Heart left ventricle (tissue), 16 donors: ENCODE data around the gene IL1RAPL1. TPM values are rescaled to one million over a fixed set of nuclear protein-coding genes. Genes with fewer than 3 reads are reported as not detected.

Source experiments
- ATAC-seq, 4 donors: fragments of 200-7000 bp; cut with Tn5 transposase; one replicate each; pipeline ENCODE4 v1.9.1; 2020 to 2022; ENCODE audit warnings: moderate library complexity in 4 of 4, mild to moderate bottlenecking in 3 of 4, moderate number of reproducible peaks in 1 of 4
- DNase-seq, 5 donors: peaks; one replicate each; pipeline ENCODE4 v3.0.0-alpha.2; 2020
- H3K27ac ChIP-seq, 12 donors: fragments of 200-600 bp; sonication (generic) in 4 of 12; one replicate each; pipeline versions ENCODE4 v1.5.0 to v1.8.0; 2016 to 2022; ENCODE audit warnings: mild to moderate bottlenecking in 2 of 12
- H3K27me3 ChIP-seq, 9 donors: fragments of 200-600 bp; sonication (generic) in 2 of 9; one replicate each; pipeline versions ENCODE4 v1.5.1 to v1.8.0; 2016 to 2022; ENCODE audit warnings: mild to moderate bottlenecking in 3 of 9
- H3K36me3 ChIP-seq, 9 donors: fragments of 200-600 bp; sonication (generic) in 2 of 9; one replicate each; pipeline versions ENCODE4 v1.5.0 to v1.8.0; 2018 to 2022; ENCODE audit warnings: mild to moderate bottlenecking in 2 of 9
- H3K4me1 ChIP-seq, 12 donors: fragments of 200-600 bp; sonication (generic) in 4 of 12; one replicate each; pipeline versions ENCODE4 v1.5.0 to v1.8.0; 2016 to 2022; ENCODE audit warnings: mild to moderate bottlenecking in 3 of 12
- H3K4me3 ChIP-seq, 12 donors: fragments of 200-600 bp; sonication (generic) in 4 of 12; one replicate each; pipeline versions ENCODE4 v1.5.0 to v1.8.0; 2017 to 2022; ENCODE audit warnings: mild to moderate bottlenecking in 9 of 12, moderate library complexity in 4 of 12
- H3K9me3 ChIP-seq, 12 donors: fragments of 200-600 bp; sonication (generic) in 4 of 12; one replicate each; pipeline versions ENCODE4 v1.5.0 to v1.8.0; 2016 to 2022; ENCODE audit warnings: mild to moderate bottlenecking in 1 of 12
- POLR2A ChIP-seq, 2 donors: fragments of 450-650 bp; IDR thresholded peaks; one replicate each; pipeline ENCODE4 v1.6.1; 2017; ENCODE audit warnings: antibody characterized with exemption in 2 of 2, mild to moderate bottlenecking in 2 of 2, moderate library complexity in 2 of 2
- WGBS, 4 donors: extraction: QIAGEN DNeasy Blood & Tissue Kit in 2 of 4; methylation state at CpG; one replicate each; pipeline versions ENCODE4 v1.1.5 to v1.1.7; 2013 to 2018; 5-methylcytosine and 5-hydroxymethylcytosine counted together
- intact Hi-C, 10 donors: fragments of 100-400 bp; cut with DNase I; formaldehyde crosslinking; loops; one replicate each; pipeline versions ENCODE4 v1.11.1 to v1.14.2; 2022
- polyA plus RNA-seq, 2 donors: library from polyadenylated mRNA; stranded (reverse); fragments of 200-250 nt; gene quantifications; one replicate each; pipeline ENCODE4 v1.2.3, GENCODE V29; 2013
- total RNA-seq, 9 donors: library from RNA; depleted of rRNA in 2 of 9; stranded (reverse); fragments of >200 nt in 2 of 9; fragmentation: NEBNext Ultra II Directional in 3 of 9; extraction: Animal tissue kit (Norgen Biotek cat#: 25700) in 3 of 9; gene quantifications; one replicate each; pipeline versions ENCODE4 v1.1.0 to v1.2.4, GENCODE V29; 2016 to 2023
- TF ChIP-seq, protein P1 (sequence below), 12 donors: fragments of 200-600 bp; sonication (generic) in 4 of 12; IDR thresholded peaks; one replicate each; pipeline versions ENCODE4 v1.5.0 to v1.8.0; 2018 to 2022; ENCODE audit warnings: antibody characterized with exemption in 12 of 12, mild to moderate bottlenecking in 5 of 12
- donor health status: ischemic (EF 13 %, LVEDD 7.1; RV severe dilation, severe dysfunction).
- donor health status: healthy with polysubstance abuse.
- donor health status: DM: no; HTN: yes; CAD: no.
- donor health status: DM: no; HTN: no; CAD: no.
- donor health status: ischemic (EF 25% LVEDD 6.9; RV normal size, moderate dysfunction).
- donor health status: ischemic (EF 25% LVEDD 5.7; RV mildly dilated, moderate dysfunction).
- donor health status: healthy.
- donor health status: DM: yes; HTN: yes; CAD: no.
- donor health status: ischemic (EF 35%, LVEDD 5.7; RV mildly dilated, moderate dysfunction).
- donor health status: nonischemic (EF 11% LVEDD 7.7; RV severe dilation, severe dysfunction).
- donor health status: DM: yes; HTN: yes; CAD: no.
- donor health status: PGD.
- donor health status: ischemic (EF 29% LVEDD 5.4; RV normal size, mild dysfunction).
- donor health status: nonischemic (EF 23%, LVEDD 6.1; RV moderate dilation, normal function).

Gene IL1RAPL1
- total and polyA plus RNA-seq, 11 donors = 0.42 to 4.7 (median 2.3) TPM

- intact Hi-C loops = no loop called here
- TF ChIP-seq POLR2A (IDR thresholded peaks at IDR 0.05) = no peak
- TF ChIP-seq, protein P1, sequence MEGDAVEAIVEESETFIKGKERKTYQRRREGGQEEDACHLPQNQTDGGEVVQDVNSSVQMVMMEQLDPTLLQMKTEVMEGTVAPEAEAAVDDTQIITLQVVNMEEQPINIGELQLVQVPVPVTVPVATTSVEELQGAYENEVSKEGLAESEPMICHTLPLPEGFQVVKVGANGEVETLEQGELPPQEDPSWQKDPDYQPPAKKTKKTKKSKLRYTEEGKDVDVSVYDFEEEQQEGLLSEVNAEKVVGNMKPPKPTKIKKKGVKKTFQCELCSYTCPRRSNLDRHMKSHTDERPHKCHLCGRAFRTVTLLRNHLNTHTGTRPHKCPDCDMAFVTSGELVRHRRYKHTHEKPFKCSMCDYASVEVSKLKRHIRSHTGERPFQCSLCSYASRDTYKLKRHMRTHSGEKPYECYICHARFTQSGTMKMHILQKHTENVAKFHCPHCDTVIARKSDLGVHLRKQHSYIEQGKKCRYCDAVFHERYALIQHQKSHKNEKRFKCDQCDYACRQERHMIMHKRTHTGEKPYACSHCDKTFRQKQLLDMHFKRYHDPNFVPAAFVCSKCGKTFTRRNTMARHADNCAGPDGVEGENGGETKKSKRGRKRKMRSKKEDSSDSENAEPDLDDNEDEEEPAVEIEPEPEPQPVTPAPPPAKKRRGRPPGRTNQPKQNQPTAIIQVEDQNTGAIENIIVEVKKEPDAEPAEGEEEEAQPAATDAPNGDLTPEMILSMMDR (IDR thresholded peaks at IDR 0.05) = no peak
- no peak overlapping the region for H3K27ac ChIP-seq
- H3K9me3 ChIP-seq = no peaks in the 10 kb centered on the region
- no peak for DNase-seq
- no peaks in the 10 kb centered on the region for H3K4me1 ChIP-seq
- no peaks in the 10 kb centered on the region for H3K27me3 ChIP-seq
- no peaks in the 10 kb centered on the region for H3K36me3 ChIP-seq
- no peak overlapping the region for H3K4me3 ChIP-seq
- no peak for ATAC-seq
These were observed 1271.5 kb downstream of the IL1RAPL1 start for GRCh38 chrX:29858714-29859113.

- TF ChIP-seq, protein P1 (IDR thresholded peaks at IDR 0.05) = no peak
- no peak for TF ChIP-seq POLR2A (IDR thresholded peaks at IDR 0.05)
- Histone ChIP-seq H3K27me3 (no peaks in the 10 kb centered on the region), H3K4me3 (no peak overlapping the region), H3K36me3 (no peaks in the 10 kb centered on the region), H3K27ac (no peak overlapping the region), H3K4me1 (no peaks in the 10 kb centered on the region), H3K9me3 (no peaks in the 10 kb centered on the region)
- ATAC-seq = no peak
- 67 to 94% (median 81%) methylated on average over 7 of the region's 7 CpGs for WGBS, 4 donors
- intact Hi-C loops = no loop called here
- no peak for DNase-seq
These were observed 1275.0 kb downstream of the IL1RAPL1 start for GRCh38 chrX:29862126-29862677.

- ATAC-seq (no peak), DNase-seq (no peak)
- no peaks in the 10 kb centered on the region for H3K27me3 ChIP-seq
- H3K4me3 ChIP-seq = no peak overlapping the region
- no peaks in the 10 kb centered on the region for H3K4me1 ChIP-seq
- H3K9me3 ChIP-seq = no peaks in the 10 kb centered on the region
- no peak overlapping the region for H3K27ac ChIP-seq
- 66 to 88% (median 76%) methylated on average over 4 of the region's 4 CpGs for WGBS, 4 donors
- H3K36me3 ChIP-seq = no peaks in the 10 kb centered on the region
- TF ChIP-seq POLR2A (IDR thresholded peaks at IDR 0.05) = no peak
- TF ChIP-seq, protein P1 (IDR thresholded peaks at IDR 0.05) = no peak
- intact Hi-C loops = no loop called here
These were observed 1280.7 kb downstream of the IL1RAPL1 start for GRCh38 chrX:29867971-29868370.

DNA sequence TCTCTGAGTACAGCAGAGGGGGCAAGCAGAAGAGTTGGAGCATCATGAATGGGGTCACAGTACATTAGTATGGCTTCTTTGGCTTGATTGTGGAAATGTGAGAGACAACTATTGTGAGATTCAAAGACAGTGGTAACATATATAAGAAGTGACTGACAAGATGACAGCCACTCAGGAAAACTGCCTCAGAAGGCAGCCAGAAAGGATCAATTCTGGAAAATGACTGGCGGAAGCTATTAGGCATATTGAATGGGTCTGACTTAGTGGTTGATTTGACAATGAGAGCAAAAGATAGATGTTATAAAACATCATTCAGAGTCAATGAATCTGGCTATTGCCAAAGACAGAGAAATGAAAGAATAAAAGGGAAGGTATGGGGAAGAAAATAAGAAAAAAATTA, 1282.6 kb downstream of the IL1RAPL1 start:
- Histone ChIP-seq H3K27me3 (no peaks in the 10 kb centered on the region), H3K36me3 (no peaks in the 10 kb centered on the region), H3K4me1 (no peaks in the 10 kb centered on the region), H3K9me3 (no peaks in the 10 kb centered on the region), H3K27ac (no peak overlapping the region), H3K4me3 (no peak overlapping the region)
- no peak for ATAC-seq
- intact Hi-C loops = no loop called here
- 94 to 98% (median 98%) methylated on average over 1 of the region's 1 CpG for WGBS, 4 donors
- DNase-seq = no peak
- no peak for TF ChIP-seq POLR2A (IDR thresholded peaks at IDR 0.05)
- TF ChIP-seq, protein P1 (IDR thresholded peaks at IDR 0.05) = no peak
